ENCODE results near the gene ZBTB32. TPM values are rescaled to one million over a fixed set of nuclear protein-coding genes. Genes with fewer than 3 reads are reported as not detected.

Gene ZBTB32
- polyA plus RNA-seq, 1 of the 3 experiments (the other 2 are of a cell fraction) = not detected

- TF ChIP-seq CTCF (IDR thresholded peaks at IDR 0.05) (no peak), IRF3 (IDR thresholded peaks at IDR 0.05; ENCODE audit: low read depth, low read length) (no peak), PBX3 (IDR thresholded peaks at IDR 0.05) (no peak), RCOR1 (IDR thresholded peaks at IDR 0.05; ENCODE audit: low read length) (no peak)
Observed at GRCh38 chr19:35722461-35722860, 18.1 kb downstream of the ZBTB32 start (continued).

- Histone ChIP-seq H3K27me3 (ENCODE audit: insufficient read depth) (no peaks in the 10 kb centered on the region), H3K9ac (no peak overlapping the region), H4K20me1 (ENCODE audit: insufficient read depth) (peaks cover 28% of the 10 kb centered on the region), H3K4me1 (ENCODE audit: control insufficient read depth in 1 of 2, insufficient read depth in 2 of 2, low read depth in 1 of 2, low read length in 1 of 2) (peaks cover 0 to 11% of the 10 kb centered on the region in 2 experiments; a peak in 2 of 4 replicates), H3K4me2 (no peak overlapping the region), H3F3A (replicated peaks; ENCODE audit: insufficient read depth) (no peaks in the 10 kb centered on the region), H3K9me2 (no peaks in the 10 kb centered on the region), H3K9me3 (no peaks in the 10 kb centered on the region), H2AFZ (ENCODE audit: low read depth) (no peak overlapping the region), H3K4me3 (ENCODE audit: low read depth in 2 of 2, low read length in 1 of 2) (no peak overlapping the region), H3K79me2 (ENCODE audit: insufficient read depth) (peaks cover 28% of the 10 kb centered on the region), H3K27ac (ENCODE audit: low read depth in 2 of 2, low read length in 1 of 2) (no peak overlapping the region), H3K36me3 (replicated peaks in 1 of 2; ENCODE audit: control insufficient read depth in 1 of 2, insufficient read depth in 2 of 2, low read length in 1 of 2) (peaks cover 20 to 70% of the 10 kb centered on the region in 2 experiments)
- DNase-seq = no peak
- ChIA-PET POLR2A (interaction anchor here (0.7 to 1.4 kb wide), 2 partner anchors 17 to 78 kb away, joined by 3 to 5 read pairs; no protein-coding TSS in a partner anchor), CTCF (no interaction called here)
- 88% methylated on average over 9 of the region's 16 CpGs for WGBS (ENCODE audit: low lambda C conversion rate)
- no peak for TF ChIP-seq USF1 (IDR thresholded peaks at IDR 0.05; ENCODE audit: borderline replicate concordance, low read depth)
- no peak for TF ChIP-seq EZH2phosphoT487 (IDR thresholded peaks at IDR 0.05; ENCODE audit: borderline replicate concordance, low read depth)
- no peak for TF ChIP-seq RXRA (IDR thresholded peaks at IDR 0.05; ENCODE audit: borderline replicate concordance, low read depth)
- TF ChIP-seq MXI1 (IDR thresholded peaks at IDR 0.05; ENCODE audit: low read depth, low read length) = no peak
- no peak for TF ChIP-seq USF2 (IDR thresholded peaks at IDR 0.05; ENCODE audit: borderline replicate concordance, low read depth, low read length)
- no peak for TF ChIP-seq CHD2 (IDR thresholded peaks at IDR 0.05; ENCODE audit: low read length, partially characterized antibody)
- TF ChIP-seq MAX (IDR thresholded peaks at IDR 0.05; ENCODE audit: low read depth) = no peak
- TF ChIP-seq CTCF (IDR thresholded peaks at IDR 0.05) = no peak
- TF ChIP-seq RFX5 (IDR thresholded peaks at IDR 0.05; ENCODE audit: low read length) = no peak
- TF ChIP-seq NRF1 (IDR thresholded peaks at IDR 0.05; ENCODE audit: low read depth, low read length) = no peak
- no peak for TF ChIP-seq SMC3 (IDR thresholded peaks at IDR 0.05; ENCODE audit: low read depth, low read length)
- TF ChIP-seq MEF2A (IDR thresholded peaks at IDR 0.05; ENCODE audit: borderline replicate concordance, low read depth) = no peak
- no peak for TF ChIP-seq NFIC (IDR thresholded peaks at IDR 0.05; ENCODE audit: borderline replicate concordance)
- TF ChIP-seq FOXM1 (IDR thresholded peaks at IDR 0.05; ENCODE audit: low read depth) = no peak
- no peak for TF ChIP-seq REST (IDR thresholded peaks at IDR 0.05; ENCODE audit: low read depth, low read length)
- no peak for TF ChIP-seq ELF1 (IDR thresholded peaks at IDR 0.05)
Observed at GRCh38 chr19:35722897-35723296, 18.5 kb downstream of the ZBTB32 start.
